Suprapubic skin (tissue), 3 donors: ENCODE measurements around the gene PRKN.

Source experiments
- CTCF ChIP-seq, 2 donors: fragments of 200-600 bp in 1 of 2; fragments of 450-650 bp in 1 of 2; sonication (generic) in 1 of 2; IDR thresholded peaks; one replicate each; pipeline ENCODE4 v1.5.1; 2016 to 2019; ENCODE audit warnings: antibody characterized with exemption in 2 of 2, mild to moderate bottlenecking in 1 of 2, moderate library complexity in 1 of 2
- POLR2A ChIP-seq, 2 donors: fragments of 450-650 bp; IDR thresholded peaks; one replicate each; pipeline ENCODE4 v1.6.1; 2017; ENCODE audit warnings: antibody characterized with exemption in 2 of 2, mild to moderate bottlenecking in 2 of 2, moderate library complexity in 2 of 2

- TF ChIP-seq CTCF (IDR thresholded peaks at IDR 0.05) (no peak), POLR2A (IDR thresholded peaks at IDR 0.05) (no peak)
Measured at GRCh38 chr6:161407115-161407514, 1320.5 kb downstream of the PRKN start.
